Tibial nerve (tissue), 4 donors: ENCODE results near the gene ITGA3.

Experiments
- EP300 ChIP-seq, 2 donors: sonication (generic); formaldehyde crosslinking; IDR thresholded peaks; one replicate each; pipeline ENCODE4 v1.6.1; 2017; ENCODE audit warnings: antibody characterized with exemption in 2 of 2, mild to moderate bottlenecking in 1 of 2
- TF ChIP-seq, protein P1 (sequence below), 5 experiments: fragments of 200-600 bp in 3 of 5; fragments of 450-650 bp in 2 of 5; sonication (generic) in 3 of 5; IDR thresholded peaks; one replicate each; pipeline ENCODE4 v1.5.1; 2016 to 2019; ENCODE audit warnings: antibody characterized with exemption in 5 of 5, mild to moderate bottlenecking in 3 of 5, moderate library complexity in 2 of 5

DNA sequence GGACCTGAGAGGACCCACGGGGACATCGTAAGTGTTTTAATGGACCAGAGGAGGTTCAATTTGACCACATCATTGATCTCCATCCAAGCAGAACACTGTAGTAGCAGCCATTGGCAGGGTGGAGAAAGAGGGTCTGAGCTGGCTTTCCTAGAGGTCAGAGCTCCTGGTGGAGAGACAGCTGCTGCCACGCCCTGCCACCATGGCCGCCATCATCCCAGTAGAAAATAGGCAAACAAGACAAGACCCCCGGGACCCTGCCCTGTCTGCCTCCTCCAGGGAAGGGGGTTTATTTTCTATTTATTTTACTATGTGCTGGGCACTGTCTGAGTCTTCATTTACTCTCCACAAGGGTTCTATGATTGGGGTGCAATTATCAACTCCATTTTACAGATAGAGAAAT, 11.4 kb upstream of the ITGA3 start:
- TF ChIP-seq EP300 (IDR thresholded peaks at IDR 0.05): no peak
- TF ChIP-seq, protein P1, sequence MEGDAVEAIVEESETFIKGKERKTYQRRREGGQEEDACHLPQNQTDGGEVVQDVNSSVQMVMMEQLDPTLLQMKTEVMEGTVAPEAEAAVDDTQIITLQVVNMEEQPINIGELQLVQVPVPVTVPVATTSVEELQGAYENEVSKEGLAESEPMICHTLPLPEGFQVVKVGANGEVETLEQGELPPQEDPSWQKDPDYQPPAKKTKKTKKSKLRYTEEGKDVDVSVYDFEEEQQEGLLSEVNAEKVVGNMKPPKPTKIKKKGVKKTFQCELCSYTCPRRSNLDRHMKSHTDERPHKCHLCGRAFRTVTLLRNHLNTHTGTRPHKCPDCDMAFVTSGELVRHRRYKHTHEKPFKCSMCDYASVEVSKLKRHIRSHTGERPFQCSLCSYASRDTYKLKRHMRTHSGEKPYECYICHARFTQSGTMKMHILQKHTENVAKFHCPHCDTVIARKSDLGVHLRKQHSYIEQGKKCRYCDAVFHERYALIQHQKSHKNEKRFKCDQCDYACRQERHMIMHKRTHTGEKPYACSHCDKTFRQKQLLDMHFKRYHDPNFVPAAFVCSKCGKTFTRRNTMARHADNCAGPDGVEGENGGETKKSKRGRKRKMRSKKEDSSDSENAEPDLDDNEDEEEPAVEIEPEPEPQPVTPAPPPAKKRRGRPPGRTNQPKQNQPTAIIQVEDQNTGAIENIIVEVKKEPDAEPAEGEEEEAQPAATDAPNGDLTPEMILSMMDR (IDR thresholded peaks at IDR 0.05): no peak
